HepG2 (cell line): ENCODE results near the gene MYRFL. TPM values are rescaled to one million over a fixed set of nuclear protein-coding genes. Genes with fewer than 3 reads are reported as not detected.

Experiments used
- ATF7 ChIP-seq, 2 experiments: fragments of 450-650 bp in 1 of 2; sonication (generic) in 1 of 2; formaldehyde crosslinking in 1 of 2; IDR thresholded peaks; 2 replicates each; pipeline versions ENCODE4 v1.4.0 to v1.6.1; 2016 to 2020; ENCODE audit warnings: antibody characterized with exemption in 1 of 2, mild to moderate bottlenecking in 1 of 2, missing genetic modification reagents in 1 of 2
- CREB1 ChIP-seq, 2 experiments: fragments of 450-650 bp in 1 of 2; IDR thresholded peaks; 2 replicates each; pipeline ENCODE4 v1.6.1; 2016 to 2017; ENCODE audit warnings: control low read depth in 1 of 2, mild to moderate bottlenecking in 1 of 2, missing compliant biosample characterization in 1 of 2, missing genetic modification characterization in 1 of 2
- FOXO1 ChIP-seq: sonication (generic); formaldehyde crosslinking; IDR thresholded peaks from 2 replicates; pipeline ENCODE4 v1.4.0; 2020; ENCODE audit warnings: missing genetic modification reagents
- KDM6A ChIP-seq: IDR thresholded peaks from 2 replicates; pipeline ENCODE4 v1.6.1; 2016; ENCODE audit warnings: low read depth
- RCOR2 ChIP-seq: IDR thresholded peaks from 2 replicates; pipeline ENCODE4 v1.6.1; 2016; ENCODE audit warnings: missing biosample characterization, missing genetic modification reagents
- ZBTB3 ChIP-seq: sonication (generic); formaldehyde crosslinking; IDR thresholded peaks from 2 replicates; pipeline ENCODE4 v1.4.0; 2020; ENCODE audit warnings: low read depth, mild to moderate bottlenecking, moderate library complexity, missing genetic modification reagents, borderline replicate concordance
- ZNF207 ChIP-seq: fragments of 450-650 bp; IDR thresholded peaks from 2 replicates; pipeline ENCODE4 v1.6.1; 2016; ENCODE audit warnings: antibody characterized with exemption, borderline replicate concordance
- ZNF24 ChIP-seq: fragments of 450-650 bp; IDR thresholded peaks from 2 replicates; pipeline ENCODE4 v1.6.1; 2017; ENCODE audit warnings: antibody characterized with exemption, mild to moderate bottlenecking
- ZNF34 ChIP-seq: sonication (generic); formaldehyde crosslinking; IDR thresholded peaks from 2 replicates; pipeline ENCODE4 v1.4.0; 2020; ENCODE audit warnings: mild to moderate bottlenecking, missing genetic modification reagents, borderline replicate concordance
- ZNF780A ChIP-seq: sonication (generic); formaldehyde crosslinking; IDR thresholded peaks from 2 replicates; pipeline ENCODE4 v1.8.0; 2022; ENCODE audit warnings: mild to moderate bottlenecking, missing genetic modification reagents, moderate library complexity
- ZNF879 ChIP-seq: sonication (generic); formaldehyde crosslinking; IDR thresholded peaks from 2 replicates; pipeline ENCODE4 v1.8.1; 2023; ENCODE audit warnings: missing genetic modification reagents
- ZSCAN20 ChIP-seq: sonication (generic); formaldehyde crosslinking; IDR thresholded peaks from 2 replicates; pipeline ENCODE4 v1.4.0; 2020; ENCODE audit warnings: missing genetic modification reagents, mild to moderate bottlenecking, borderline replicate concordance
- polyA plus RNA-seq, 8 experiments: library from polyadenylated mRNA; depleted of rRNA in 3 of 8; stranded (reverse) in 7 of 8; unstranded in 1 of 8; fragments of >200 nt; fragmentation: Illumina TruSeq in 4 of 8; extraction: Trizol in 4 of 8; gene quantifications; 2 replicates each; pipeline versions ENCODE4 v1.2.1 to v1.2.3, GENCODE V29; 2011 to 2016; ENCODE audit warnings: low read depth in 4 of 8, missing spikeins in 1 of 8, mixed read lengths in 1 of 8; ENCODE audit not compliant: insufficient read depth in 1 of 8
- total RNA-seq, 5 experiments: library from RNA; depleted of rRNA; stranded (reverse); fragments of >200 nt; fragmentation: Illumina TruSeq; extraction: Trizol; gene quantifications; 2 replicates each; pipeline ENCODE4 v1.2.3, GENCODE V29; 2016; ENCODE audit warnings: low read depth in 1 of 5
- TF ChIP-seq, protein P1 (sequence below), 2 experiments: sonication (generic) in 1 of 2; formaldehyde crosslinking in 1 of 2; IDR thresholded peaks; 2 replicates each; pipeline versions ENCODE4 v1.6.1 to v1.9.0; 2014 to 2022; ENCODE audit warnings: antibody characterized with exemption in 1 of 2, borderline replicate concordance in 1 of 2, inconsistent platforms in 1 of 2, low read depth in 1 of 2, missing genetic modification reagents in 1 of 2
- TF ChIP-seq, protein P2 (sequence below): sonication (generic); formaldehyde crosslinking; IDR thresholded peaks from 2 replicates; pipeline ENCODE4 v1.9.0; 2021; ENCODE audit warnings: missing genetic modification reagents, borderline replicate concordance
- TF ChIP-seq, protein P3 (sequence below): sonication (generic); formaldehyde crosslinking; IDR thresholded peaks from 2 replicates; pipeline ENCODE4 v1.5.0; 2020; ENCODE audit warnings: missing genetic modification reagents, mild to moderate bottlenecking, borderline replicate concordance
- TF ChIP-seq, protein P4 (sequence below): sonication (generic); formaldehyde crosslinking; conservative IDR thresholded peaks from 2 replicates; pipeline ENCODE4 v1.4.0; 2020; ENCODE audit warnings: missing genetic modification reagents
- TF ChIP-seq, protein P5 (sequence below): sonication (generic); formaldehyde crosslinking; IDR thresholded peaks from 2 replicates; pipeline ENCODE4 v1.8.1; 2023; ENCODE audit warnings: mild to moderate bottlenecking, missing genetic modification reagents

MYRFL gene
- total and polyA plus RNA-seq, 2 of the 13 experiments (the other 11 are each of a cell fraction or from before 2014, with no cell fraction given) = 0.09 to 0.11 TPM

DNA sequence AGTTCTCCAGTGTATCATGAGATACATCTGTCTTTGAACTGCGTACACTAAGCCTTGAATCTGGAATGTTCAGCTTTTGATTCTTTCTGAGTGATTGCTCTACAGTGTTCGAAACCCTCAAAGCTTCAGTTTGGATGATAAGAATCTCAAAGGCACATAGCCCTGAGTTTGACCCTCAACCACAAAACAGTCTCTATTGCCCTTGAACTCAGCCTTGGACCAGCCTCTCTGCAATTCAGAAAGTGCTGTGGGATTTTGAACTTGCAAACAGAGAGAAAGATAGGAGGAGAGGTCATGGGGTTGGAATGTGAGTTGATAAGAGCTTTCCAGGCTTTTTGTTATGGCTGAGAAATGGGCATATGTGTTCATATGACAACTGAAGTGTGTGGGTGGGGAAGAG is 100.3 kb downstream of the MYRFL start (continued):
- TF ChIP-seq, protein P1, sequence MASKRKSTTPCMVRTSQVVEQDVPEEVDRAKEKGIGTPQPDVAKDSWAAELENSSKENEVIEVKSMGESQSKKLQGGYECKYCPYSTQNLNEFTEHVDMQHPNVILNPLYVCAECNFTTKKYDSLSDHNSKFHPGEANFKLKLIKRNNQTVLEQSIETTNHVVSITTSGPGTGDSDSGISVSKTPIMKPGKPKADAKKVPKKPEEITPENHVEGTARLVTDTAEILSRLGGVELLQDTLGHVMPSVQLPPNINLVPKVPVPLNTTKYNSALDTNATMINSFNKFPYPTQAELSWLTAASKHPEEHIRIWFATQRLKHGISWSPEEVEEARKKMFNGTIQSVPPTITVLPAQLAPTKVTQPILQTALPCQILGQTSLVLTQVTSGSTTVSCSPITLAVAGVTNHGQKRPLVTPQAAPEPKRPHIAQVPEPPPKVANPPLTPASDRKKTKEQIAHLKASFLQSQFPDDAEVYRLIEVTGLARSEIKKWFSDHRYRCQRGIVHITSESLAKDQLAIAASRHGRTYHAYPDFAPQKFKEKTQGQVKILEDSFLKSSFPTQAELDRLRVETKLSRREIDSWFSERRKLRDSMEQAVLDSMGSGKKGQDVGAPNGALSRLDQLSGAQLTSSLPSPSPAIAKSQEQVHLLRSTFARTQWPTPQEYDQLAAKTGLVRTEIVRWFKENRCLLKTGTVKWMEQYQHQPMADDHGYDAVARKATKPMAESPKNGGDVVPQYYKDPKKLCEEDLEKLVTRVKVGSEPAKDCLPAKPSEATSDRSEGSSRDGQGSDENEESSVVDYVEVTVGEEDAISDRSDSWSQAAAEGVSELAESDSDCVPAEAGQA (IDR thresholded peaks at IDR 0.05; ENCODE audit: low read depth) = no peak
- TF ChIP-seq, protein P1 (CRISPR knock-in tag; IDR thresholded peaks at IDR 0.05; ENCODE audit: borderline replicate concordance) = no peak
- TF ChIP-seq ZNF34 (CRISPR knock-in tag) (no peak), ZSCAN20 (CRISPR knock-in tag) (no peak), ZBTB3 (CRISPR knock-in tag) (no peak), RCOR2 (CRISPR knock-in tag) (0 out of 2 replicates have a peak, but pooled peaks have one; percentile 69), ZNF879 (no peak), FOXO1 (CRISPR knock-in tag) (peak; percentile 47; the same call in 1 of the 2 replicates), ZNF207 (no peak), ZNF24 (no peak), ATF7 (IDR thresholded peaks at IDR 0.05) (no peak), ATF7 (CRISPR knock-in tag; IDR thresholded peaks at IDR 0.05) (no peak), ZNF780A (CRISPR knock-in tag) (no peak), CREB1 (IDR thresholded peaks at IDR 0.05) (no peak), CREB1 (CRISPR knock-in tag; IDR thresholded peaks at IDR 0.05) (peak; percentile 29; the same call in 1 of the 2 replicates), KDM6A (CRISPR knock-in tag) (no peak)
- TF ChIP-seq, protein P2, sequence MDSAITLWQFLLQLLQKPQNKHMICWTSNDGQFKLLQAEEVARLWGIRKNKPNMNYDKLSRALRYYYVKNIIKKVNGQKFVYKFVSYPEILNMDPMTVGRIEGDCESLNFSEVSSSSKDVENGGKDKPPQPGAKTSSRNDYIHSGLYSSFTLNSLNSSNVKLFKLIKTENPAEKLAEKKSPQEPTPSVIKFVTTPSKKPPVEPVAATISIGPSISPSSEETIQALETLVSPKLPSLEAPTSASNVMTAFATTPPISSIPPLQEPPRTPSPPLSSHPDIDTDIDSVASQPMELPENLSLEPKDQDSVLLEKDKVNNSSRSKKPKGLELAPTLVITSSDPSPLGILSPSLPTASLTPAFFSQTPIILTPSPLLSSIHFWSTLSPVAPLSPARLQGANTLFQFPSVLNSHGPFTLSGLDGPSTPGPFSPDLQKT (CRISPR knock-in tag) = no peak
- TF ChIP-seq, protein P3, sequence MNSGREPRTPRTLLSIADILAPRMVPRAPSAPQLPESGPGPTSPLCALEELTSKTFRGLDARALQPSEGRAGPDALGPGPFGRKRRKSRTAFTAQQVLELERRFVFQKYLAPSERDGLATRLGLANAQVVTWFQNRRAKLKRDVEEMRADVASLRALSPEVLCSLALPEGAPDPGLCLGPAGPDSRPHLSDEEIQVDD (CRISPR knock-in tag) = no peak
- TF ChIP-seq, protein P4, sequence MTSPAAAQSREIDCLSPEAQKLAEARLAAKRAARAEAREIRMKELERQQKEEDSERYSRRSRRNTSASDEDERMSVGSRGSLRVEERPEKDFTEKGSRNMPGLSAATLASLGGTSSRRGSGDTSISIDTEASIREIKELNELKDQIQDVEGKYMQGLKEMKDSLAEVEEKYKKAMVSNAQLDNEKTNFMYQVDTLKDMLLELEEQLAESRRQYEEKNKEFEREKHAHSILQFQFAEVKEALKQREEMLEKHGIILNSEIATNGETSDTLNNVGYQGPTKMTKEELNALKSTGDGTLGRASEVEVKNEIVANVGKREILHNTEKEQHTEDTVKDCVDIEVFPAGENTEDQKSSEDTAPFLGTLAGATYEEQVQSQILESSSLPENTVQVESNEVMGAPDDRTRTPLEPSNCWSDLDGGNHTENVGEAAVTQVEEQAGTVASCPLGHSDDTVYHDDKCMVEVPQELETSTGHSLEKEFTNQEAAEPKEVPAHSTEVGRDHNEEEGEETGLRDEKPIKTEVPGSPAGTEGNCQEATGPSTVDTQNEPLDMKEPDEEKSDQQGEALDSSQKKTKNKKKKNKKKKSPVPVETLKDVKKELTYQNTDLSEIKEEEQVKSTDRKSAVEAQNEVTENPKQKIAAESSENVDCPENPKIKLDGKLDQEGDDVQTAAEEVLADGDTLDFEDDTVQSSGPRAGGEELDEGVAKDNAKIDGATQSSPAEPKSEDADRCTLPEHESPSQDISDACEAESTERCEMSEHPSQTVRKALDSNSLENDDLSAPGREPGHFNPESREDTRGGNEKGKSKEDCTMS (CRISPR knock-in tag) = no peak
- TF ChIP-seq, protein P5, sequence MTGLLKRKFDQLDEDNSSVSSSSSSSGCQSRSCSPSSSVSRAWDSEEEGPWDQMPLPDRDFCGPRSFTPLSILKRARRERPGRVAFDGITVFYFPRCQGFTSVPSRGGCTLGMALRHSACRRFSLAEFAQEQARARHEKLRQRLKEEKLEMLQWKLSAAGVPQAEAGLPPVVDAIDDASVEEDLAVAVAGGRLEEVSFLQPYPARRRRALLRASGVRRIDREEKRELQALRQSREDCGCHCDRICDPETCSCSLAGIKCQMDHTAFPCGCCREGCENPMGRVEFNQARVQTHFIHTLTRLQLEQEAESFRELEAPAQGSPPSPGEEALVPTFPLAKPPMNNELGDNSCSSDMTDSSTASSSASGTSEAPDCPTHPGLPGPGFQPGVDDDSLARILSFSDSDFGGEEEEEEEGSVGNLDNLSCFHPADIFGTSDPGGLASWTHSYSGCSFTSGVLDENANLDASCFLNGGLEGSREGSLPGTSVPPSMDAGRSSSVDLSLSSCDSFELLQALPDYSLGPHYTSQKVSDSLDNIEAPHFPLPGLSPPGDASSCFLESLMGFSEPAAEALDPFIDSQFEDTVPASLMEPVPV = no peak
